NOMO-1 treated with DMSO at 0.1 percent for 48 hours (cell line): ENCODE measurements around the gene GID8.

Experiments
- DNase-seq: peaks from one replicate; lab custom pipeline; 2025; ENCODE audit not compliant: unreplicated experiment; lab: John Stamatoyannopoulos, UW

The GID8 gene

GRCh38 chr20:62982124-62983075 is 44.5 kb downstream of the GID8 start:
- DNase-seq: peak; percentile 15

- no peak for DNase-seq
These were observed 45.3 kb downstream of the GID8 start for GRCh38 chr20:62983210-62983609.

GRCh38 chr20:62984666-62985443 is 46.9 kb downstream of the GID8 start:
- no peak for DNase-seq

GRCh38 chr20:62985444-62985778 is 47.5 kb downstream of the GID8 start:
- DNase-seq: no peak

GRCh38 chr20:62986257-62986800 is 48.4 kb downstream of the GID8 start:
- DNase-seq: no peak

- no peak for DNase-seq
These were observed 49.2 kb downstream of the GID8 start for GRCh38 chr20:62987114-62987513.

GRCh38 chr20:62989201-62989601 is 51.3 kb downstream of the GID8 start:
- DNase-seq: no peak

GRCh38 chr20:62990306-62990825 is 52.4 kb downstream of the GID8 start:
- no peak for DNase-seq

GRCh38 chr20:62991196-62991807 is 53.4 kb downstream of the GID8 start:
- DNase-seq: no peak

GRCh38 chr20:62991863-62992262 is 53.9 kb downstream of the GID8 start:
- no peak for DNase-seq

GRCh38 chr20:62993856-62994494 is 56.0 kb downstream of the GID8 start:
- no peak for DNase-seq

GRCh38 chr20:62994869-62995281 is 56.9 kb downstream of the GID8 start:
- no peak for DNase-seq

- no peak for DNase-seq
These were observed 57.5 kb downstream of the GID8 start for GRCh38 chr20:62995481-62995880.

- DNase-seq: no peak
These were observed 58.1 kb downstream of the GID8 start for GRCh38 chr20:62995898-62996595.

GRCh38 chr20:62996596-62996982 is 58.6 kb downstream of the GID8 start:
- no peak for DNase-seq

GRCh38 chr20:62997417-62998035 is 59.6 kb downstream of the GID8 start:
- no peak for DNase-seq
